CD4-positive, CD25-positive, alpha-beta regulatory T cell (primary cell): Measurements from ENCODE around the gene ETV1. TPM values are rescaled to one million over a fixed set of nuclear protein-coding genes. Genes with fewer than 3 reads are reported as not detected.

Experiments used
- ATAC-seq, 2 donors: fragments of 150-1000 bp; cut with Tn5 transposase; one replicate each; pipeline ENCODE4 v1.10.0; 2021; ENCODE audit warnings: low read depth in 2 of 2, moderate number of reproducible peaks in 2 of 2, moderate library complexity in 1 of 2
- DNase-seq, 3 donors: peaks; one replicate each; pipeline versions ENCODE4 v3.0.0 to v3.0.0-alpha.2; 2012 to 2022; ENCODE audit warnings: mixed read lengths in 1 of 3
- H3K27ac ChIP-seq: one replicate; pipeline ENCODE4 v1.7.0; 2013; ENCODE audit warnings: mild to moderate bottlenecking, low read length; ENCODE audit not compliant: insufficient read depth, poor library complexity, severe bottlenecking
- H3K27me3 ChIP-seq: one replicate; pipeline ENCODE4 v1.7.0; 2013; ENCODE audit warnings: low read length; ENCODE audit not compliant: control insufficient read depth, insufficient read depth
- H3K36me3 ChIP-seq: one replicate; pipeline ENCODE4 v1.7.0; 2013; ENCODE audit warnings: mild to moderate bottlenecking, low read length, moderate library complexity; ENCODE audit not compliant: control insufficient read depth, insufficient read depth
- H3K4me1 ChIP-seq: 2 replicates; pipeline ENCODE4 v1.7.0; 2013; ENCODE audit warnings: mild to moderate bottlenecking, low read length; ENCODE audit not compliant: insufficient read depth, control insufficient read depth, poor library complexity, severe bottlenecking
- H3K4me3 ChIP-seq: one replicate; pipeline ENCODE4 v1.7.0; 2013; ENCODE audit warnings: low read depth, mild to moderate bottlenecking, low read length, moderate library complexity
- H3K9me3 ChIP-seq, 2 experiments: 1 replicate in 1 of 2; 2 replicates in 1 of 2; pipeline ENCODE4 v1.7.0; 2013; ENCODE audit warnings: low read length in 2 of 2, mild to moderate bottlenecking in 1 of 2, moderate library complexity in 1 of 2; ENCODE audit not compliant: control insufficient read depth in 2 of 2
- H3K27ac Mint-ChIP-seq, 3 donors: one replicate each; pipeline ENCODE4 v1.8.0; 2020 to 2022; ENCODE audit warnings: mild to moderate bottlenecking in 3 of 3, mixed read lengths in 3 of 3, moderate library complexity in 2 of 3
- H3K27me3 Mint-ChIP-seq: one replicate; pipeline ENCODE4 v1.8.0; 2022; ENCODE audit warnings: mild to moderate bottlenecking, mixed read lengths
- H3K36me3 Mint-ChIP-seq: one replicate; pipeline ENCODE4 v1.8.0; 2020; ENCODE audit warnings: mixed read lengths
- H3K4me1 Mint-ChIP-seq, 4 donors: one replicate each; pipeline ENCODE4 v1.8.0; 2020 to 2022; ENCODE audit warnings: mixed read lengths in 4 of 4, mild to moderate bottlenecking in 1 of 4
- H3K4me3 Mint-ChIP-seq, 4 donors: one replicate each; pipeline ENCODE4 v1.8.0; 2020 to 2022; ENCODE audit warnings: mild to moderate bottlenecking in 4 of 4, mixed read lengths in 4 of 4, moderate library complexity in 3 of 4
- H3K9me3 Mint-ChIP-seq, 7 donors: one replicate each; pipeline ENCODE4 v1.8.0; 2020 to 2022; ENCODE audit warnings: mixed read lengths in 7 of 7, mild to moderate bottlenecking in 3 of 7, moderate library complexity in 2 of 7
- polyA plus RNA-seq, 4 donors: library from polyadenylated mRNA; unstranded; fragments of 300-500 nt; fragmentation: Illumina TruSeq; gene quantifications; one replicate each; pipeline ENCODE4 v1.2.3, GENCODE V29; 2021
- total RNA-seq: library from RNA; stranded (reverse); gene quantifications from one replicate; pipeline ENCODE4 v1.2.3, GENCODE V29; 2022

The ETV1 gene
- total and polyA plus RNA-seq, 5 donors from 2014 or later, result 0.07 to 1.2 (median 0.48) TPM; not detected in 1

- no peak overlapping the region for H3K4me3 Mint-ChIP-seq
Measured at GRCh38 chr7:13986208-13986607, 3.3 kb downstream of the ETV1 start.

DNA sequence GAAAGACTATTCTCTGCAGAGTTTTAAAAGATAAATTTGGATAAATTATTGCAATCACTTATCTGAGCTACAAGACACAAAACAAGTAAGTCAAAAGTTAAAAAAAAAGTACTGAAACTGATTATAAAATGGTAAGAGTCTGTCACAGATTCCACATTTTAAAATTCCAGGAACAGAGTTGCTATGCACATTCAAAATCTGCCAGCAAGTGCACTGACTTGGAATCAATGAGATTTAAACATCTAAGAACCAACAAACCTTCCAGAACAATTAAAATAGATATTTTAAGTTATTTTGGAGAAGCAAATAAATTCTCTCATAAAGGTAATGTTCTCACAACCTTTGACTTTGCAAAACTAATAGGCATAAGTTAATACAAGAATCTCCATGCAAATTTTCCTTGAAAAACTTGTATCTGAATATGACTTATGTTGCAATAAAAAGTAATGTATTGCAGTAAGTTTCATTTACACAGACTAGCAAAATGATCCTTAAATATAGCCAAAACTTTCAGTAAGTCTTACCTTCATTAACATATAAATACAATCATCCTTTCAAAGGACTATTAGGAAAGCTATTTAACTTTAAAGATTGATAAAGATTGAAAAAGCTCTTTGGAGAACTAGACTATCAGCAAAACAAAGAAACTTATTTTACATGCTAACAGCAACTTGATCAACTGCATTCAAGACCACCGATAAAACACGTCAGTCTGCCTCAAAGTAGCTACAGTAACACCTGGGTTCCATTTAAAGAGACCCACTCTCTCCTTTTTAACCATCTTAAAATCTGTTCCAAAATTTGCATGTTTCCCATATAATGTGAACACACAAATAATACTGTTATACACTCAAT lies 4.4 kb downstream of the ETV1 start:
- Histone ChIP-seq H3K4me1 (peaks cover 5% of the 10 kb centered on the region), H3K27me3 (peaks cover 2% of the 10 kb centered on the region), H3K4me3 (no peak overlapping the region), H3K9me3 (no peaks in the 10 kb centered on the region), H3K36me3 (no peaks in the 10 kb centered on the region), H3K27ac (no peak overlapping the region)
- no peak for ATAC-seq
- peaks cover 14% of the 10 kb centered on the region for H3K27me3 Mint-ChIP-seq
- no peak overlapping the region for H3K27ac Mint-ChIP-seq
- no peak for DNase-seq
- no peaks in the 10 kb centered on the region for H3K36me3 Mint-ChIP-seq
- H3K4me3 Mint-ChIP-seq, result no peak overlapping the region
- no peaks in the 10 kb centered on the region for H3K4me1 Mint-ChIP-seq
- no peaks in the 10 kb centered on the region for H3K9me3 Mint-ChIP-seq

More at GRCh38 chr7:13986208-13986607, 3.3 kb downstream of the ETV1 start:
- Mint-ChIP-seq H3K36me3 (no peaks in the 10 kb centered on the region), H3K4me1 (no peaks in the 10 kb centered on the region), H3K9me3 (no peaks in the 10 kb centered on the region), H3K27me3 (peaks cover 14% of the 10 kb centered on the region), H3K27ac (no peak overlapping the region)
- peaks cover 16% of the 10 kb centered on the region for H3K4me1 ChIP-seq
- H3K27me3 ChIP-seq, result peaks cover 2% of the 10 kb centered on the region
- DNase-seq (no peak), ATAC-seq (no peak)
- no peak overlapping the region for H3K27ac ChIP-seq
- H3K36me3 ChIP-seq, result no peaks in the 10 kb centered on the region
- no peaks in the 10 kb centered on the region for H3K9me3 ChIP-seq
- no peak overlapping the region for H3K4me3 ChIP-seq

GRCh38 chr7:13984061-13984460 lies 5.4 kb downstream of the ETV1 start:
- H3K36me3 Mint-ChIP-seq, result no peaks in the 10 kb centered on the region
- DNase-seq (no peak), ATAC-seq (no peak)
- Histone ChIP-seq H3K27ac (no peak overlapping the region), H3K36me3 (no peaks in the 10 kb centered on the region), H3K4me1 (no peaks in the 10 kb centered on the region), H3K27me3 (peaks cover 2% of the 10 kb centered on the region), H3K4me3 (no peak overlapping the region), H3K9me3 (no peaks in the 10 kb centered on the region)
- H3K4me1 Mint-ChIP-seq, result no peaks in the 10 kb centered on the region
- H3K27ac Mint-ChIP-seq, result no peak overlapping the region
- H3K9me3 Mint-ChIP-seq, result no peaks in the 10 kb centered on the region
- H3K4me3 Mint-ChIP-seq, result no peak overlapping the region
- H3K27me3 Mint-ChIP-seq, result peaks cover 14% of the 10 kb centered on the region

DNA sequence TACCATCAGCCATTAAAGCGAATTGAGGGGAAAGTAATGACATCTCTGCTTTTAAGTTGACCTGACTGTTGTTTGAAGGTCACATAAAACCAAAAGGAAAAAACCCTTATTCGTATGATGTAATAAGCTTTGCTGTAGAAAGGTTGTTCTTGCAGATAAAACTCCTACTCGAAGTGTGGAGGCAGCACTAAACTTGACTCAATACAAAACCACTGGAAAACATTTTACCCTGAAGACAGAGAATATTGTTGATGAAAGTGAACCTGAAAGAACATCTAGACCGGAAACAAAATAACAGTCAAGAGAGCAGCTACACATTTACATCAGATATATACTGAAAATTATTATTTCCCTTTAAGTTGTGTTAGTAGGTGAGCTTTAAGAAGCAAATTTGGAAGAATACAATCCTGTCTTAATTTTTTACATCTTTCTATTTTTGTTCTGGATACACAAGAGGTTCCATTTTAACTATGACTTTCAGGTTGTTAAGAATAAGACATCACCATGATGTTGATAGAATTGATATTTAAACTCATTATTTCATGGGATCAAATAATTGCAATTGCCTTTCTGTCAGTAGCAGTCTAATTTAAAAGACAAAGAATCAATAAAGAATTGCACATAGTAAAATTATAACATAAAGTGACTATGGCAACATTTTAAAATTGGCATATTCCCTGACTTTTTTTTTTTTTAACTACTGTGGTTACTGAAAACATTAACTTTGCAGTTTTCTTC lies 6.4 kb downstream of the ETV1 start:
- H3K4me3 Mint-ChIP-seq, result no peak overlapping the region
- Histone ChIP-seq H3K4me1 (no peaks in the 10 kb centered on the region), H3K27me3 (no peaks in the 10 kb centered on the region), H3K27ac (no peak overlapping the region), H3K36me3 (no peaks in the 10 kb centered on the region), H3K4me3 (no peak overlapping the region), H3K9me3 (no peaks in the 10 kb centered on the region)
- ATAC-seq, result no peak
- H3K4me1 Mint-ChIP-seq, result no peaks in the 10 kb centered on the region
- no peak overlapping the region for H3K27ac Mint-ChIP-seq
- no peaks in the 10 kb centered on the region for H3K36me3 Mint-ChIP-seq
- no peaks in the 10 kb centered on the region for H3K9me3 Mint-ChIP-seq
- DNase-seq, result no peak
- peaks cover 14% of the 10 kb centered on the region for H3K27me3 Mint-ChIP-seq

DNA sequence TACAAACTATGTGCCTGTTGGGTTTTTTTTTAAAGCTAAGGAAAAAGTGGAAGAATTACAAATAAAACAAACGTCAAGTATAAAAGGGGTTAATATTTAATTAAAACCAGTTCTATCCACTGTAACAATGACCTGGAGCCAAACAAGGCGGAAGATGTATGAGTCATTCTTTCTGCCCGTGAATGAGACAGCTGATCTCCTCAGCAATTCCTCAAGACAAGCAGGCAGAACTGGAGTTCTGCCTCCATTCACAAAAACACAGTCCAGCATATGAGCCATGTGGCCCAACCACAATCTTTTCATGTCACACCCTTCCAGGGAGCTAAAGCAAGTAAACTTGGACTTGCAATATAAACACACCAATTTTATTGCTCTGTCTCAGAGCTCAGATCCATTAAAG lies 8.4 kb downstream of the ETV1 start:
- H3K4me3 ChIP-seq, result no peak overlapping the region
- no peak overlapping the region for H3K27ac ChIP-seq
- no peak overlapping the region for H3K4me3 Mint-ChIP-seq
- ATAC-seq (no peak), DNase-seq (no peak)
- no peaks in the 10 kb centered on the region for H3K4me1 ChIP-seq
- no peaks in the 10 kb centered on the region for H3K36me3 ChIP-seq
- H3K4me1 Mint-ChIP-seq, result no peaks in the 10 kb centered on the region
- H3K9me3 ChIP-seq, result no peaks in the 10 kb centered on the region
- no peak overlapping the region for H3K27ac Mint-ChIP-seq
- H3K9me3 Mint-ChIP-seq, result peaks cover 0 to 2% (median 0%) of the 10 kb centered on the region in 7 donors
- peaks cover 7% of the 10 kb centered on the region for H3K27me3 Mint-ChIP-seq
- no peaks in the 10 kb centered on the region for H3K36me3 Mint-ChIP-seq
- H3K27me3 ChIP-seq, result no peaks in the 10 kb centered on the region

DNA sequence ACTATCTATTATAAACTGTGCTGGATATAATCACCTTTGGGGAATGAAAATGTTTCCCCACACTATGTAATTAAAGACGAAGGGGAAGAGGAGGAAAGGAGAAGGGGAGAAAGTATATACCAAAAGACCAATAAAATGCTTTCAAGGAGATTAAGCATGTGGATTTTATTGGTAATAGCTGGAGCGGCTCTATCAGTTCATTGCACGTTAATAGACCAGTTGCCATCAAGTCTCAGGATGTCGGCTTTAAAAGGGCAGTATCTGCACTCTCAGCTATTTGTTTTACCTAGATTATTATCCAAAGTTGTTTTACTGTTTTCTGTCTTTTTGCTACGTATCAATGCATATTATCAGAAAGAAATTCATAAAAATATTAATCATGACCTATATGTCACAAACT lies 9.0 kb downstream of the ETV1 start:
- Histone ChIP-seq H3K36me3 (no peaks in the 10 kb centered on the region), H3K27ac (no peak overlapping the region), H3K4me1 (no peaks in the 10 kb centered on the region), H3K4me3 (no peak overlapping the region), H3K27me3 (no peaks in the 10 kb centered on the region), H3K9me3 (no peaks in the 10 kb centered on the region)
- DNase-seq, result no peak
- H3K27me3 Mint-ChIP-seq, result peaks cover 5% of the 10 kb centered on the region
- no peaks in the 10 kb centered on the region for H3K4me1 Mint-ChIP-seq
- H3K36me3 Mint-ChIP-seq, result no peaks in the 10 kb centered on the region
- H3K27ac Mint-ChIP-seq, result no peak overlapping the region
- peaks cover 0 to 2% (median 0%) of the 10 kb centered on the region in 7 donors for H3K9me3 Mint-ChIP-seq
- ATAC-seq, result no peak
- no peak overlapping the region for H3K4me3 Mint-ChIP-seq

- ATAC-seq (no peak), DNase-seq (no peak)
- no peaks in the 10 kb centered on the region for H3K36me3 ChIP-seq
- H3K9me3 ChIP-seq, result no peaks in the 10 kb centered on the region
- Mint-ChIP-seq H3K27ac (no peak overlapping the region), H3K36me3 (no peaks in the 10 kb centered on the region), H3K27me3 (peaks cover 5% of the 10 kb centered on the region), H3K4me3 (no peak overlapping the region), H3K9me3 (peaks cover 0 to 2% (median 0%) of the 10 kb centered on the region in 7 donors), H3K4me1 (no peaks in the 10 kb centered on the region)
- no peaks in the 10 kb centered on the region for H3K4me1 ChIP-seq
- H3K4me3 ChIP-seq, result no peak overlapping the region
- H3K27me3 ChIP-seq, result no peaks in the 10 kb centered on the region
- H3K27ac ChIP-seq, result no peak overlapping the region
Measured at GRCh38 chr7:13979671-13980435, 9.6 kb downstream of the ETV1 start.
